Right renal cortex interstitium (tissue), 3 donors: ENCODE data around the gene SMAD7. TPM values are rescaled to one million over a fixed set of nuclear protein-coding genes. Genes with fewer than 3 reads are reported as not detected.

ENCODE experiments used
- DNase-seq, 3 donors: peaks; one replicate each; pipeline ENCODE4 v3.0.0-alpha.2; 2013; ENCODE audit warnings: low read depth in 3 of 3, low spot score in 2 of 3
- polyA plus RNA-seq, 3 donors: library from polyadenylated mRNA; unstranded; fragments of 120-200 nt; gene quantifications; one replicate each; pipeline ENCODE4 v1.2.1, GENCODE V29; 2013; ENCODE audit not compliant: insufficient read length in 3 of 3

The SMAD7 gene
- polyA plus RNA-seq, 3 donors, result 64.5 to 67.8 (median 65.1) TPM

GRCh38 chr18:48962252-48962993 is 11.7 kb upstream of the SMAD7 start:
- DNase-seq, result no peak

DNA sequence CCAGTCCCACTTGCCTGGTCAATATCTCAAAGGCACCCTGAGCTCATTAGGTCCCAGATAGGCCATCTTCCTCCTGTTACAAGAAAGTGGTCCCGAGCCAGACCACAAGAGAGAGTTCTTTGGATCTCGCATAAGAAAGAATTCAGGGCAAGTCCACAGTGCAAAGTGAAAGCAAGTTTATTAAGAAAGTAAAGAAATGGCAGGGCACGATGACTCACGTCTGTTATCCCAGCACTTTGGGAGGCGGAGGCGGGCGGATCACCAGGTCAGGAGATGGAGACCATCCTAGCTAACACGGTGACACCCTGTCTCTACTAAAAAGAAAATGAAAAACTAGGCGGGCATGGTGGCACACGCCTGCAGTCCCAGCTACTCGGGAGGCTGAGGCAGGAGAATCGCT is 10.8 kb upstream of the SMAD7 start:
- DNase-seq, result no peak

- DNase-seq, result no peak
These were observed 9.5 kb upstream of the SMAD7 start for GRCh38 chr18:48959921-48960920.

GRCh38 chr18:48959551-48959920 is 8.8 kb upstream of the SMAD7 start:
- DNase-seq, result no peak

- DNase-seq, result no peak
These were observed 8.2 kb upstream of the SMAD7 start for GRCh38 chr18:48958951-48959350.

DNA sequence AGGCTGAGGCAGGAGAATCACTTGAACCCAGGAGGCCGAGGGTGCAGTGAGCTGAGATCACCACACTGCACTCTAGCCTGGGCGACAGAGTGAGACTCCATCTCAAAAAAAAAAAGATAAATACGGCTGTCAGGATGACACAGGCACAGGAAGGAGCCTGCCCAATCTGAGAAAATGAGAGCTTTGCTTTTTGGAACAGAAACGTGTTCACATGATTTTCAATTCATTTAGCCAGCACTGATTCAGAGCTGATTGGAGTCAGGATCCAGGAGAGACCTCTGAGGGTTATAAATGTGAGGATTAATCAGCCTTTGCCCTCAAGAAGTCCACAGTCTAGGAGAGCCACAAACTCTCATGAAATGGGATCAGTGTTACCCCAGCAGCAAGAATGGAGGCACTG is 6.9 kb upstream of the SMAD7 start:
- no peak for DNase-seq

DNA sequence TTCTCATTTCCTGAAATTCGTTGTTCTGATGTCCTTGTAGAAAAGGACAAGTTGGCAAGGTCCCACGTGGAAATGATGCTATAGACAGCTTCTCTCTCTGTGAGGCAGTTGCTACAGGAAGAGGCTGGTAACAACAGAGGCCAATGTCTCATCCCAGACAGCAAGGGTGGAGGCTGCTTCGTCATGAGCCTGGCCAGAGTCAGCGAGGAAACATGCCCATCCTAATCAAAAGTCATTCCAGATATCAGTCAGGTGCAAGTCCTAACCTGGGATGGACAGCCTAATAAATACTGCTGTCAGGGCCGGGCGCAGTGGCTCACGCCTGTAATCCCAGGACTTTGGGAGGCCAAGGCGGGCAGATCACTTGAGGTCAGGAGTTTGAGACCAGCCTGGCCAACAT is 6.4 kb upstream of the SMAD7 start:
- DNase-seq, result no peak

DNA sequence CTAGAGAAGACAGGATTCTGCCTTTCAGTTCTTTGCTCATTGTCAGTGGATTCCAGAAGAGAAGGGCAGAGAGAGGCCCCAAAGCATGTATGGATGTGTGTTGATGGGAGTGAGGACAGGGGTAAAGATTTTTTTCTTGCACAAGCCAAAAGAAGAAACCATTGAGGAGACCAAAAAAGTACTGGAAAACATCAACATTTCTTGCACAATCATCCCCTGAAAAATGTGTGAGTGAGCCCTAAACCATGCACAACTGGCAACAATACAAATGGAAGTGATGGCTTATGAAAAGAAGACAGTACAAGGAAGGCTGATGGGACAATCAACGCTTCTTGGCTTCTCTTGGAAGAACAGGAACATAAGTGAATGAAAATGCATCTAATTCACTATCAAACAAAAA is 5.6 kb upstream of the SMAD7 start:
- no peak for DNase-seq

DNA sequence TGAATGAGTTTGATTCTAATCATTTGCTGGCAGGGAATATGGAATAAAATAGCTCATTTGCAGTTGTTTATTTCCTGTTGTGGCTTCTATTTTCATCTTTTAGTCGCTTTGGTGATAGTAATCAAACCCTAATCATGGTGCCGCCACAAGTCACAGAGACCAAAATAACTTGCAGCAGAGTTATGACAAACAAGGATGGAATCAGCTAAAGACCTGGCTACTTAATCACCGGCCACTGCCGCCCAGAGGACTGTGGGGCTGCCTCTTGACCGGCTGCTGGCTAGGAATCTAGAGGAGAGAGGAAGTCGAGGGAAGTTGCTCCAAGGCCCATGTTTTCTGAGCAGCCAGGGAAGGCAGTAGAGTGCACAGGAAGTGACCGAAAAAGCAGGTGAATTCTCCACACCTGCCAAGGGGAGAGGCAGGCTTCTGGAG is 5.1 kb upstream of the SMAD7 start:
- DNase-seq, result no peak

- DNase-seq, result no peak
These were observed 4.4 kb upstream of the SMAD7 start for GRCh38 chr18:48954886-48955819.

- DNase-seq, result no peak
These were observed 2.4 kb upstream of the SMAD7 start for GRCh38 chr18:48953104-48953706.

DNA sequence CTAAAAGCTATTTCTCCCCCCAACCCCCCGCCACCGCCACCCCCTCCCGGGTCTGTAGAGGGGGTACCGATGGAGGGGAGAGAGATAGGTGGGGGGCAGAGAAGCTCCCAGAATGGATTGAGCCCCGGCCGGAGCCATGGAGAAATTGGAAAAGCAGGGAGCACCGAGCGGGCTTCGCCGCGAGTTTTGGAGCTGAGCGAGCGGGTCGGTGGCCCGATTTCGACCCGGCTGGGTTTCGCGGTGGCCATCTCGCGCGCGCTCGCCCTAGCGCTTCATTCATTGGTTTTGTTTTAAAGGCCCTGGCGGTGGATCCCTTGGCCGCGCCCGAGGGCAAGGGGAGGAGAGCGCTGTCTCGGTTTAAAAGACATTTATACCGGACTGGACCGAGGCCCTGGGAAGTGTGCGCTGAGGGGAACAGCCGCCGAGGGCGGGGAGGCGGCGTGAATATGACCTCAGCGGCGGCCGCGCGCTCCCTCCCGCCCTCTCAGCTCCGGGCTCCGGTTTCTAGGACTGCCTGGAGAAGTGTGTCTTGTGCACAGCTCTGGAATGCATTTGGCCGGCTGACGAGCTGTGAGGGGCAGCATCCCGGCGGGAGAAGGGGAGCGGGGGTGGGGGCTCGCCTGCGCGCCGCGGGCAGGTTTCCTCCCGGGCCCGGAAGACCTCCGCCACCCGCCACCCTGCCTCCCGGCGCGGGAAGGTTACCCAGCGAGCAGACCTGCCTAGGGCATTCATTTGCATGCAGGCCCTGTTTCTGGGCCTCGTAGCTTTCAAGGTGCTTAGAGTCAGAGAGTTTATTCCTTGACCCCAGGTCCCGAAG is 1.7 kb upstream of the SMAD7 start:
- DNase-seq, result no peak

DNA sequence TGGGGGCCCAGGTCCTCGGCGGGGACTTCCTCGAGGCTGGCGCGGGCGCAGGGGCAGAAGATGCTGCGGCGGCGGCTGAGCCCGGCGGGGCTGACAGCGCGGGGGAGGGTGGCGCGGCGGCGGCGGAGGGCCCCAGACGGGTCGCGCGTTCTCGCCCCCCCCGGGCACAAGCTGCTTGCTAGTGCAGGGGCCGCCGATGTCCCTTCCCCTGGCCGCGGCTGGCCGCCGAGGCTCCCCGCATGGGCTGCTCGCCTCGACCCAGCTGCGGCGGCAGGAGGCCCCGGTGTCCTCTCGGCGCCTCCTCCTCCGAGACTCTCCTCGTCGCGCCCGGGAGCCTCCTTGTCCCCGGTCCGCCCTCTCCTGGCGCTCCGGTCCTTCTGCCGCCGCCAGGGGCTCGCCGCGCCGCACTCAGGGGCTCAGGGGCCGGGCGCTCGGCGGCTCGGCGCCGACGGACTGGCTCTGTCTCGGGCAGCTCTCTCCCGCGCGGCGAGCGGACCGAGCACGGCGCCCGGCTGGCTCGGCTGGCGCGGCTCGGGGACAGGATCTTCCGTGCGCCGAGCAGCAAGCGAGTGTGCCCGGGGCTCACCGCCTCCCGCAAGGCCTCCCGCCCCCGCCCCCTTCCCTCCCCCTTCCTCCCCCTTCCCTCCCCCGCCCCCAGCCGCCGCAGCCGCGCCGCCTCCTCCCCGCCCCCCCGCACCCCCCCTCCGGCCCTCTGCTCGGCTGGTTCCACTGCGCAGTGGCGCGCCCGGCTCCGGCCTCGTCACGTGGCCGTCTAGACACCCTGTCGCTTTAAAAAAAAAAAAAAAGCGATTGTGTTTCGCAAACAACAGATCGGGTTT is 902 bp upstream of the SMAD7 start:
- peak in 1 of 3 donors; percentile 88 for DNase-seq

GRCh38 chr18:48949606-48950535 is 894 bp downstream of the SMAD7 start:
- DNase-seq, result no peak

DNA sequence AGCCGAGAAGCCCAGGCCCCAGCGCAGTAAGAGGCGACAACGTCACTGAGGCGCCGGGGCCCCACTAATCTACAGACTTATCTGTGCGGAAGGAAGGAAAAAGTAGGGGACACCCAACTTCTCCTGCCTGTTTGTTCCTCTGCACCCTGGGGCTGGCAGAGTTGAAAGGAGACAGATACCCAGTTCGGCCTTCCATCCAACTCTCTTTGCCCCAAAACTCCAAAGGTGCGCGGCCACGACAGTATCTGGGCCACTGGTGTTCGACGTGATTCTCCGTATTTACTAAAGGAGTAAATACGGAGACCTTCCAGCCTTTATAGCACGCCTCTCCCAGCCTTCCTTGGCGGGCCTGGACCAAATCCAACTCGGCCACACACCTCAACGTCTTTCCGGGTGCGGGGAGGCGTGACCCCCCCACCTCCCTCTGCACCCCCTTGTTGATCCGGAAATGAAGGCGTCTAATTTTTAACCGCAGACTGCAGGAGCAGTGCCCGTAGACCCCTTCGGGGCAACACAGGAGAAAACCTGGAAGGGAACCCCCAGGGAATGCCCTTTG is 1.6 kb downstream of the SMAD7 start:
- no peak for DNase-seq

DNA sequence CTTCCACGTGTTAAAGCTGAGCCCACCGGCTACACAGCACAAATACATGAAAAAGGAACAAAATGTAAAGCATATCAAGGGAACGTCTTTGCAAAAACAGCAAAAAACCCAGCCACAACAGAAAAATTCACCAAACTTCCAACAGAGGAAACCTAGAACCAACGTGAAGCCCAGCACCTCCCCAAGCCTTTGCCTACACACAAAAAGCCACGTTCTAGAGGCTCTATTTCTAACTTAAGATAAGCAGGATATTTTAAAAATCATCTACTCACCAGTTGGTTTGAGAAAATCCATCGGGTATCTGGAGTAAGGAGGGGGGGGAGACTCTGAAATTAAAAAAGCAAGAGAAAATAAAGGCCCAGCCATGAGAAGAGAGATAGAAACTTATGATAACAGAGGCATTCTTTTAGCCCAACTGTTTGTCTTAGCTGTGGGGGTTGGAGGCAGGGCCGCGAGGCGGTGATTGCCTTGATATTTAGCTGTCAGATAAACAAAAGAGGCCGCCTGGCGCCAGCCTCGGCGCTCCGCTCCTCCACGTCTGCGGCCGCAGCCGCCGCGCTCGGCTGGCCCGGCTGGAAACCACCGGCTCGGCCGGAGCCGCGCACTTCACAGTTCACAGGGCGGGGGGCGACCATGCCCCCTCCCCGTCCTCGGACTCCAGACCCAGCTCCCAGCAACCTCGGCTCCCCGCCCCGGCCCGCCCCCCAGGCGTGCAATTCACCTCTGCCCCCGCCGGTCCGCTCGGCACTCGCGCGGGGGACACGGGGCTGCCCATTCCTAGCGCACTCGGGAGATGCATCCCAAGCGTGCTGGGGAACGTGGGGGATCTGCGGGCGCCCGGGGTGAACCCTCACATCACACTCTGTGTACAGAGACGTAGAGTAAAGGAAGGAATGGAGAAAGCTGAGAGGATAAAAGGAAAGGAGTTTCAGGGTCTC is 2.4 kb downstream of the SMAD7 start:
- no peak for DNase-seq
